PC-9 (cell line): Measurements from ENCODE around the gene MSLN.

Experiments used
- CTCF ChIP-seq: fragments of 200-600 bp; sonication (generic); conservative IDR thresholded peaks from 2 replicates; pipeline ENCODE4 v1.6.1; 2017; ENCODE audit warnings: mixed run types, antibody characterized with exemption, mild to moderate bottlenecking, moderate library complexity
- EZH2 ChIP-seq: fragments of 200-600 bp; sonication (generic); IDR thresholded peaks from 2 replicates; pipeline ENCODE4 v1.8.0; 2017; ENCODE audit warnings: antibody characterized with exemption, low read depth

GRCh38 chr16:794853-795466 lies 34.4 kb downstream of the MSLN start:
- TF ChIP-seq CTCF (no peak), EZH2 (no peak)
